ENCODE results near the gene AP1G2. TPM values are rescaled to one million over a fixed set of nuclear protein-coding genes. Genes with fewer than 3 reads are reported as not detected.

AP1G2 gene
- total RNA-seq, 1 experiment from 2014 or later: 155 TPM

DNA sequence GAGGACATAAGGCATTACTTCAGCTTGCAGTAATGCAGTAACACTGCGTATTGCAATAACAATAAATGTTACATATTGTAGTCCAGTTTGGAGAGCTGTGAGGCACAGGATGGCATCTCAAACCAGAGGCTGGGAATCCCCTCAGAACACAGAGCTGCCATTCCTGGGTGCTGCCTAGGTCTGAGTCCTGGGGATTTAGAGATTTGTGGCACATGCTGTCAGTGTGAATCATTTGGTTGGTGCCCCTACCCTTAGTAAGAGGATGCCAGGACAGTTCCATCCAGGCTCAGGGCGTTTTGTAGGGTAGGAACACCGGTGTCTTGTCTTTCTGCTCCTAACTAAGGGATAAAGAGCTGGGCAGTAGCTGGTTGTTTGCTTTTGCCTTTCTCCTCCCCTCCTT is 38.6 kb downstream of the AP1G2 start:
- TF ChIP-seq EZH2phosphoT487 (IDR thresholded peaks at IDR 0.05; ENCODE audit: borderline replicate concordance) (no peak), CBX3 (IDR thresholded peaks at IDR 0.05; ENCODE audit: low read depth) (no peak), YY1 (IDR thresholded peaks at IDR 0.05; ENCODE audit: extremely low read depth, insufficient replicate concordance, low read depth, low read length) (no peak), POLR2A (IDR thresholded peaks at IDR 0.05; ENCODE audit: borderline replicate concordance, extremely low read depth, insufficient read depth, insufficient read length) (no peak), CEBPB (IDR thresholded peaks at IDR 0.05; ENCODE audit: low read depth) (no peak), ELF1 (IDR thresholded peaks at IDR 0.05; ENCODE audit: borderline replicate concordance, low read depth) (no peak), ZNF274 (IDR thresholded peaks at IDR 0.05; ENCODE audit: low read depth, low read length) (no peak), FOSL1 (IDR thresholded peaks at IDR 0.05; ENCODE audit: low read depth) (no peak)
- TF ChIP-seq, protein P1, sequence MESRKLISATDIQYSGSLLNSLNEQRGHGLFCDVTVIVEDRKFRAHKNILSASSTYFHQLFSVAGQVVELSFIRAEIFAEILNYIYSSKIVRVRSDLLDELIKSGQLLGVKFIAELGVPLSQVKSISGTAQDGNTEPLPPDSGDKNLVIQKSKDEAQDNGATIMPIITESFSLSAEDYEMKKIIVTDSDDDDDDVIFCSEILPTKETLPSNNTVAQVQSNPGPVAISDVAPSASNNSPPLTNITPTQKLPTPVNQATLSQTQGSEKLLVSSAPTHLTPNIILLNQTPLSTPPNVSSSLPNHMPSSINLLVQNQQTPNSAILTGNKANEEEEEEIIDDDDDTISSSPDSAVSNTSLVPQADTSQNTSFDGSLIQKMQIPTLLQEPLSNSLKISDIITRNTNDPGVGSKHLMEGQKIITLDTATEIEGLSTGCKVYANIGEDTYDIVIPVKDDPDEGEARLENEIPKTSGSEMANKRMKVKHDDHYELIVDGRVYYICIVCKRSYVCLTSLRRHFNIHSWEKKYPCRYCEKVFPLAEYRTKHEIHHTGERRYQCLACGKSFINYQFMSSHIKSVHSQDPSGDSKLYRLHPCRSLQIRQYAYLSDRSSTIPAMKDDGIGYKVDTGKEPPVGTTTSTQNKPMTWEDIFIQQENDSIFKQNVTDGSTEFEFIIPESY (IDR thresholded peaks at IDR 0.05; ENCODE audit: extremely low read depth, insufficient replicate concordance, low read length): no peak
- TF ChIP-seq, protein P2, sequence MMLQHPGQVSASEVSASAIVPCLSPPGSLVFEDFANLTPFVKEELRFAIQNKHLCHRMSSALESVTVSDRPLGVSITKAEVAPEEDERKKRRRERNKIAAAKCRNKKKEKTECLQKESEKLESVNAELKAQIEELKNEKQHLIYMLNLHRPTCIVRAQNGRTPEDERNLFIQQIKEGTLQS (IDR thresholded peaks at IDR 0.05): no peak
- TF ChIP-seq, protein P3, sequence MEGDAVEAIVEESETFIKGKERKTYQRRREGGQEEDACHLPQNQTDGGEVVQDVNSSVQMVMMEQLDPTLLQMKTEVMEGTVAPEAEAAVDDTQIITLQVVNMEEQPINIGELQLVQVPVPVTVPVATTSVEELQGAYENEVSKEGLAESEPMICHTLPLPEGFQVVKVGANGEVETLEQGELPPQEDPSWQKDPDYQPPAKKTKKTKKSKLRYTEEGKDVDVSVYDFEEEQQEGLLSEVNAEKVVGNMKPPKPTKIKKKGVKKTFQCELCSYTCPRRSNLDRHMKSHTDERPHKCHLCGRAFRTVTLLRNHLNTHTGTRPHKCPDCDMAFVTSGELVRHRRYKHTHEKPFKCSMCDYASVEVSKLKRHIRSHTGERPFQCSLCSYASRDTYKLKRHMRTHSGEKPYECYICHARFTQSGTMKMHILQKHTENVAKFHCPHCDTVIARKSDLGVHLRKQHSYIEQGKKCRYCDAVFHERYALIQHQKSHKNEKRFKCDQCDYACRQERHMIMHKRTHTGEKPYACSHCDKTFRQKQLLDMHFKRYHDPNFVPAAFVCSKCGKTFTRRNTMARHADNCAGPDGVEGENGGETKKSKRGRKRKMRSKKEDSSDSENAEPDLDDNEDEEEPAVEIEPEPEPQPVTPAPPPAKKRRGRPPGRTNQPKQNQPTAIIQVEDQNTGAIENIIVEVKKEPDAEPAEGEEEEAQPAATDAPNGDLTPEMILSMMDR (IDR thresholded peaks at IDR 0.05 in 2 of 3, conservative IDR thresholded peaks at IDR 0.05 in 1 of 3; ENCODE audit: borderline replicate concordance in 1 of 3, insufficient read depth in 1 of 3, low read depth in 2 of 3, low read length in 2 of 3): no peak

More for the DNA sequence above, 38.6 kb downstream of the AP1G2 start:
- H3K27me3 ChIP-seq (ENCODE audit: insufficient read depth, low read length): no peaks in the 10 kb centered on the region
- H2AFZ ChIP-seq (ENCODE audit: low read depth, low read length, poor library complexity, severe bottlenecking): no peak overlapping the region
- H3K9me3 ChIP-seq (ENCODE audit: control insufficient read depth in 1 of 2, insufficient read depth in 1 of 2, low read depth in 1 of 2, low read length in 2 of 2): no peaks in the 10 kb centered on the region
- H3K9me2 ChIP-seq (ENCODE audit: insufficient read depth): no peaks in the 10 kb centered on the region
- no peak overlapping the region for H3K4me2 ChIP-seq (ENCODE audit: low read length)
- DNase-seq (ENCODE audit: low read depth, low spot score) (no peak), ATAC-seq (no peak)
- H3K27ac ChIP-seq (ENCODE audit: low read depth, low read length): no peak overlapping the region
- intact Hi-C loops (cut with micrococcal nuclease): no loop called here
- H3K79me2 ChIP-seq (ENCODE audit: insufficient read depth, low read length): no peaks in the 10 kb centered on the region
- RAD21 ChIA-PET (ENCODE audit: low non-redundant PET in 1 of 2, low total read pairs in 2 of 2, uncharacterized antibody in 2 of 2, unreplicated experiment in 2 of 2): no interaction called here
- CTCF ChIA-PET: interaction anchor here (0.9 to 1.6 kb wide), 3 partner anchors 10 to 28 kb away, joined by 3 to 4 read pairs (median 4); no protein-coding TSS in a partner anchor
- no peak overlapping the region for H3K9ac ChIP-seq (ENCODE audit: low read length)
- no peak overlapping the region for H3K4me3 ChIP-seq (replicated peaks in 1 of 2; ENCODE audit: low read depth in 1 of 2, low read length in 2 of 2)
- no peaks in the 10 kb centered on the region; a peak in 1 of 4 replicates for H3K36me3 ChIP-seq (ENCODE audit: control insufficient read depth in 1 of 2, insufficient read depth in 2 of 2, low read length in 2 of 2)
- H4K20me1 ChIP-seq (ENCODE audit: insufficient read depth): no peaks in the 10 kb centered on the region
- POLR2A ChIA-PET: no interaction called here
- BruUV-seq (replicated peaks): no TSS peak
- no peaks in the 10 kb centered on the region for H3K4me1 ChIP-seq (ENCODE audit: control insufficient read depth in 1 of 2, insufficient read depth in 2 of 2, low read length in 2 of 2)
